NCI-H146 (cell line): ENCODE results near the gene PLA2G4B.

Source experiments
- DNase-seq: peaks from one replicate; lab custom pipeline; 2025; lab: John Stamatoyannopoulos, UW

The PLA2G4B gene

DNA sequence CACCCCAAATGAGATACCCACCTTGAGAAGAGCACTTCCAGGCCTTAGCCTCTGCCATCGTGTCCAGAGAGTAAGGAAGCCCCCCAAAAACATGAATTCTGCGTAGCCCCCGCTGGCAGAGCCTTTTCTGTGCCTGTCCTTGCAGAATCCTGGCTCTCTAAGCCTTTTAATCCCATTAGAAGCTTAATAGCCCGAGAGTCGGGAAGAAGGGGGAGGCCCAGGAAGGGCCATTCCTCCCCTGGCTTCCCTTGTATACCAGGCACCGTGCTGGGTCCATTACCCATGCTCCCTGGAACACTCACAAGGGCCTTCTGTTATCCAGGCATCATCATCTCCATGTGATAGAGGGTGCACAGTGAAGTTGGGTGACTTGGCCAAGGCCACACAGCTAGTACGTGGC, 48.1 kb downstream of the PLA2G4B start:
- no peak for DNase-seq

DNA sequence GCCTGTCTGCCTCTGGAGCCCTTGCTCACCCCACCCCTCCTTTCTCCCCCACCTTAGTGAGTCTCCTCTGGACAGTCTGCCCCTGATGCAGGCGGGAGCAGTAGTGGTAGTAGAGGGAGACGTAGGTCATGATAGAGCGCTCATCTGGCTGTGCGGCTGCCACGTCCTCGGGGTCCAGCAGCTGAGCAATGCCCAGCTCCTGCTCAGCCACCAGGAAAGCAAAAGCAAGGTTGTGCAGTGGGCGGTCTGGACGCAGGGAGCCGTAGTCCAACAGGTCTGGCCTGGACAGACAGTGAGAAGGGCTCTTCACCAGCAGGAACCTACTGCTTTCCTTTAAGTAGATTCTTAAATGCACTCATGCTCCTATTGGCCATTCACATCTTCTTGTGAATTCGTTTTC, 48.5 kb downstream of the PLA2G4B start:
- DNase-seq, result no peak

DNA sequence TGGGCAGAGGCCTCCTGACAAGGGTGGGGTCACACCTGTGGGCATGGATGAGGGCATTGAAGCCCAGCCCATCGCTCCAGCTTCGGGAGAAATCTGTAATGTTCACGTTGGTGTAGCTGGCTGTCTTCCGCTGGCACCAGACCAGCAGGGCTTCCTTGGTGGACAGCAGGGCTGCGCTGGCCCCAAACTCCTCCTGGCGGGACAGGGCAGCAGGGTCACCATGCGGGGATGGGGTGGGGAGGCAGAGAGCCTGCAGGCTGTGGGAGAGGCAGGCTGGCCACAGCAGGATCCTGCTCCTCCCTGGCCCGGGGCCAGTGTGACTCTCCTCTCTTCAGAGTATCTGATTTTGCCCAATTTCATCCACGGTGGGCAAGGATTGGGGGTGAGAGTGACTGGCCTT, 49.2 kb downstream of the PLA2G4B start:
- no peak for DNase-seq

DNA sequence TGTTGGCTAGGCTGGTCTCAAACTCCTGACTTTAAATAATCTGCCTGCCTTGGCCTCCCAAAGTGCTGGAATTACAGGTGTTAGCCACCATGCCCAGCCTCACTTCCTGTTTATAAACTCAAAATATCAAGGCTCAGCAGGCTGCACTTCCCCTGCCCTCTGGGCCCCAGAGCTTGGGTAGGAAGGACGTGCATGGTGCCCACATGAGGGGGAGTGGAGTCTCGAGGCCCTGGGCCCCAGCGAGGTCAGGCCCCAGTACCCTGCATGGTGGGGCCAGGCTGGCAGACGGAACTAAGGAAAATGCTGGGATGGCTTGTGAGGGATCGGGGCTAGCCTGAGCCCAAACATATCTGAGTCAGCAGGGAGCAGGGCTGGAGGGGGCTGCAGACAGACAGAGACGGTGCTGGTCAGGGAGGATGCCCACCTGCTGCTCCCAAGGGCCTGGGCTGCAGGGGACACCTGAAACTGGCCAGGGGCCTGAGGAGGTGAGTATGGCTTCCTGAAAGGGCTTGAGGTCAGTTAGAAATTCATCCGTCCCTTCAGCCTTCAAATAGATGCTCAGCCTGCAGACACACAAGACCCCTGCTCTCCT, 50.1 kb downstream of the PLA2G4B start:
- no peak for DNase-seq

DNA sequence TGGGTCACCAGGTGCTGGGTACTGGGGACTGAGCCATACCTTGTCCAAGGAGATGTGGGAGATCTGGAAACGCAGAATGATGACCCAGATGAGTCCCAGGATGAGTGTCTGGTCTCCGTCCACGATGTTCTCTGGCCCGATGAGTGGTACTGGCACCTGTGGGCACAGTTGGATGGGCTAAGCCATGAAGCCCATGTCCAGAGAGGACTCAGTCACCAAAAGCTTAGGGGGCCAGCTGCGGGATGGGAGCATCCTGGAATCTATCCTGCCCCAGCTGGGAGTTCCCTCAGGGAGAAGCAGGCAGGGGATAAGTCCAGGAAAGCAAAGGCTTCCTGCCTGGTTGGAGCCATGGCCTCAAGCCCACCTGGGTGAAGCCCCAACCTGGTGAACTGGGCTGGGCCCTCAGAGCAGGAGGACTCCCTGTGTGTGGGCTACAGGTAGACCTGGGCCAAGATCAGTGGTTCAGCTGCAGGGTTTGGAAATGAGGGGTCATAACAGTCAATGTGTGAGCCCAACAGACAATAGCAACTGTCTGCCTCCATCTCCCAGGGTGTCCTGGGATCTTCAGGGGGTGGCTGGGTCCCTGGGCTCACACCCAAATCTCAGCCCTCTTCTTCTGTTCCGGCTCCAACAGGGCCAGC, 51.5 kb downstream of the PLA2G4B start:
- DNase-seq, result no peak

DNA sequence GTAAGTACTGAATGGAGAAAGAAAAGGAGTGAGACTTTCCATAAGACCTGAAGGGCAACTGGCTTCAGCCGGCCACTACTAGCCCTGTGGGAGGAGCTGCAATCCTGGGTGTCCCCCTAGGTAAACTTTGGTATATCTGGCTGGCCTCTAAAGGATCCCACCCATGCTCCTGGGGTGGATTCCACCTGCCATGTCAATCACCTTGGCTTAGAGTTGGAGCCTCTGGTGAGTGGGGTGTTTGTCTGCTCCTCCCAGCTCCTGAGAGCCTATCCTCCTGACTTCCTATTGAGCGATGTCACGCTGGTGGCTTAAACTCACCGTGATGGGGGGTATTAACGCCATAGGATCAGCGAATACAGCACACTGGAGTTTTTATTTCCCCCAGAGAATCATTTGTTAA, 52.6 kb downstream of the PLA2G4B start:
- peak; percentile 53 for DNase-seq

DNA sequence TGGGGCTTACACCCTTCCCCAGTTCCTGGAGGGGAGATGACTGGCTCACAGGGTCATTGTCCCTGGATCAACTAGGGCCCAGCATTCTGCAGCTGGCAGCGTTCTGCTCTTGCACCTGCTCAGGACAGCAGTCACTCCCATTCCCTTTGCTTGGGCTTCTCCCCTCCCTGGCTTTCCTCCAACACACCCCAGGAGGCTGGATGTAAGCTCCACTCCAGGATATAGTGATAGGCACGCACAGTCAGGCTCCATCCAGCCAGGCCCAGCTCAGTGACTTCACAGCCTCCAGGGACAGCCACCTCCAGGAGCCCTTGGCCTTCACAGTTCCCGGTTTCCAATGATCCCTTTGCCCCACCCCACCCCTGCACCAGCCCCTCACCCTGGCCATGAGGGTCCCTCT, 53.3 kb downstream of the PLA2G4B start:
- DNase-seq, result peak; percentile 92

DNA sequence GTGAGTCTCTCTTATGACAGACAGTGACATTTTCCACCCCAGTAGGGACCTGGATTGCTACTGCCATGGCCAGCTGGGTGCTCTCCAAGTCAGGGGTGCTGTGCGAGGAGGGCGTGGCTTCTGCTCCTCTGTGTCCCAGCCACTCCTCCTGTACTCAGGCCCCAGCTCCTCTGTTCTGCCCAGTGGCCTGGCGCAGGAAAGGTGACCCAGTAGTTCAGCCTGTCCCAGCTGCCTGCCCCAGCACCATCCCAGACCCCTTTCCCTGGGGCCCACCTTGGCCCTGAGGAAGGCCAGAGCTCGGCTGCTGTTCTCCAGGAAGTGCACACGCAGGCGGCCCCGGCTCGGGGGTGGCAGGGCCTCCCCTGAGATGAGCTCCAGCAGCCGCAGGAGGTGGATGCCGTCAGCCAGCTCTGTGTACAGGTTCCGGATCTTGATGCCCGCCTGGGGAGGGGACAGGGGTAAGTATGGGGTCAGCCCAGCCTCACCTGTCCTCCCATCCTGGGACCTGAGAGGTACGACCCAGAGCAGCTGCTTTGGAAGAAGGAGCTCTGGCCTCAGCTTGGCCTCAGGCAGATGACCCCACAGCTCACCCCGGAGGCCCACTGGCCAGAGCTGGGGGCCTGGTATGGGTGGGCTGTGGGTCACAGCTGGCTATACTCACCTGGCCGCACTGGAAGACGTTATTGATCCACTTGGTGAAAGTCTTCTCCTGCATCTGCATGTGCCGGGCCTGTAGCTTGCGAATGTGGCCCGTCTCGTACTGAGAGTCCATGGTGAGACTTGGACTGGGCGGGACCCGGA, 54.2 kb downstream of the PLA2G4B start:
- DNase-seq, result no peak

DNA sequence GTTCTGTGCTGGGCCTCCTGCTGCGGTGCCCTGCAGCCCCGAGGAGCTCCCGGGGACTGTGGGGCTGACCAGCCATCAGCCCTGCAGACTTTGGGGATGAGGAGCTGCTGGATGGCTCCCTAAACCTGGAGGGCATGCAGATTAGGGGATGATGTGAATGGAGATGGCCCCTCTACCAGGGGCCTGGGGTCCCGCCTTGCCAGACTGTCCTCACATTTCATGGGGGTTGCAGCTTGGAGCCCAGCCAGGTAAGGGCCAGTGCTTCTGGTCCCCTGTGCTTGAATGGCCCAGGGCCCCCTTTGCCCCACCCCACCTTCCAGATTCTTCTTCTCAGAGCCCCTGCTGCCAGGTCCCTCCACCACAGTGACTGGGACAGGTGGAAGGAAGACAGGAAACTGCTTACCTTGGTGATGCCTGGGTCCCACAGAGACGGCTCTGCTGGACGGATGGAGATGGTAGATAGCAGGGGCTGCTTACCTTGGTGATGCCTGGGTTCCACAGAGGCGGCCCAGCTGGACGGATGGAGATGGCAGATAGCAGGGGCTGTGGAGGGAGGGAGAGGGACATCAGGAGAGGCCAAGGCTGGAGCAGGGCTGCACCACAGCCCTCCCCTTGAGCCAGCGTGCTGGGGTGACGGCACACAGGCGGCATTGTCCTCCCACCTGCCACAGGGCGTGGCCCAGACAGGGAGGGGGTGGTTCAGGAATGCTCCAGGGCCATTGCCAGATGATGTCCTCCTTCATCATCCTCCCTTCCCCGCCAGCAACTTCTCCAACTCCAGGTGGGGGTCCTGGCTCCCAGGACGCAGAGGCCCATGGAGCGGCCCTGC, 55.0 kb downstream of the PLA2G4B start, which contains the start of gene SPTBN5:
Gene SPTBN5, minus strand, starts transcription at position 632 of the 829 bp plus-strand sequence. Its CDS starts 556 bp downstream, at position 76.
- DNase-seq, result peak; percentile 11

DNA sequence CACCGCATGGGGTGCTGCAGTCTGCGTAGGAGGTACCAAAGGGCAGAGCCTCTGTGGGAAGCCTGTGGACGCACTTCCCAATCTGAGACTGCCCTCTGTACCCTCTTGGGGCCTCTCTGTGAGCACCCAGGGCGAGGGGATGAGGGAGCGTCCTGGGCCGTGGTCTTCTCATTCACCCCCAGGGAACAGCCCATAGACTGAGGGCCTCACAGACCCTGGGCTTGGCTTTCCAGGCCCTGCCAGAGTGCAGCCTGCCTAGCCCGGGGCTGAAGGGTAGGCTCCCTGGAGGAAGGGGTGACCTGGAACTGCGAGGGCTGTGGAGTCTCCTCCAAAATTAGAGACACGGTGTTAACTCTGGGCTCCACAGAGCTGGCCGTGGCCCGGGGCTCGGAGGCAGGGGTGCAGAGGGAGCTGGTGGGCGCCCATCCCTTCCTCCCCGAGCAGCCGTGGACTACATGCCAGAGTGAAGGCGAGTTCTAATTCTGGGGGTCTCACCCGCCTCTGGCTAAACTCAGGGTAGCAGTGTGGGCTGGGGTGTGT, 55.7 kb downstream of the PLA2G4B start:
- DNase-seq, result no peak

DNA sequence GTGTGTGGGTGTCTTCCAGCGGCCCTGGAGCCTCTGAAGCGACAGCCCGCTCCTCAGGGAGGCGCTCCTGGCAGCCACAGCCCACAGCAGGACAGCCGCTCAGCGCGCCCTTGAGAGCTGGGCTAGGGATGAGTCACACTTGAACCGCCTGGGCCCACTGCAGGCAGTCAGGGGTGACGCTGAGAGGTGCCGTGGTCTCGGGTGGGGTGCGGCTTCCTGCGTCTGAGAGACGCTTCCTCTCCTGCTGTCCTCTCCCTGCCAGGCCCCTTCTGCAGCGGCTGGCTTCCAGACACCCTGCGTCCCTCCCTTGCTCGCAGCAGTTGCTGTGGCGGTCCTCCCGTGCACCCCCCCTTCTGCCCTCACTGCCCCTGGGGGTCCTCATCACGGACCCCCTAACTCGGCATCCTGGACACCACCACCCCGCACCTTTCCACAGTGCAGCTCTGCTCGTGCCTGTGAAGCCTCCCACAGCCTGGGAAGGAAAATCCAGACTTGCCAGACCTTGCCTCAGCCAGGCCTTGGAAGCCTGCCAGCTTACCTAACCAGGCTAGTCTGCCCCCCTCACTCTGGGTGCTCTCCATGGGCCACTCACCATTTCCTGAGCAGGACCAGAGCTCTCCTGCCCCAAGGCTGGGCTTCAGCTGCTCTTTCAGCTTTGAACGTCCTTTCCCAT, 56.3 kb downstream of the PLA2G4B start:
- DNase-seq, result no peak

DNA sequence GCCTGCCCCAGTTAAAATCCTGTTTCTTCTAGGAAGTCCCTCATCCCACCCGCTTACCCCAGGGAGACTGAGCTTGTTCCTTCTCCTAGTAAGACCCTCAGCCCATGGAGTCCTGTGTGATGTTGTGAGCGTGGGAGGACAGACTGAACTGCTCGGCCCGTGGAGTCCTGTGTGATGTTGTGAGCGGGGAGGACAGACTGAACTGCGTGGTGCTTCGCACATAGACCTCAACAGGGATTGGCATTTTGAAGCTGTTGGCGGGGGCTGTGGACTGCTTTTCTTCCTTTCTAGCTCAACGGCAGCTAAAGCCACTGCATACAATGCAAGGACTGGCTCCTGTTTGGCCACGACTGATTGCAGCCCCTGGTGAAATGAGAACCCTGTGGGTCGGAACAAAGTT, 56.8 kb downstream of the PLA2G4B start:
- no peak for DNase-seq

DNA sequence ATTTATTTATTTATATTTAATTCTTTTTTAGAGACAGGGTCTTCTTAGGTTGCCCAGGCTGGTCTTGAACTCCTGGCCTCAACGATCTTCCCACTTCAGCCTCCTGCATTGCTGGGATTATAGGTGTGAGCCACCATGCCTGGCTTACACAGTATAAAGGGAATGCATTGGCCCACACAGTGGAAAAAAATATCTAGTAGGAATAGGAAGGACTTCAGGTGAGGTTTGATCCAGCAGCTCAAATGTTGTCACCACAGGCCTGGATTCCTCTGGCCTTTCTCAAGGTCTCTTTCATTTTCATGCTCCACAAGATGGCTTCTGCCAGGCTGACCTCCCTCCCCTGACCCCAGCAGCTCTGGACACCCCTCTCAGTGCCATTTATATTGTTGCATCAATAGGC, 57.3 kb downstream of the PLA2G4B start:
- DNase-seq, result no peak

DNA sequence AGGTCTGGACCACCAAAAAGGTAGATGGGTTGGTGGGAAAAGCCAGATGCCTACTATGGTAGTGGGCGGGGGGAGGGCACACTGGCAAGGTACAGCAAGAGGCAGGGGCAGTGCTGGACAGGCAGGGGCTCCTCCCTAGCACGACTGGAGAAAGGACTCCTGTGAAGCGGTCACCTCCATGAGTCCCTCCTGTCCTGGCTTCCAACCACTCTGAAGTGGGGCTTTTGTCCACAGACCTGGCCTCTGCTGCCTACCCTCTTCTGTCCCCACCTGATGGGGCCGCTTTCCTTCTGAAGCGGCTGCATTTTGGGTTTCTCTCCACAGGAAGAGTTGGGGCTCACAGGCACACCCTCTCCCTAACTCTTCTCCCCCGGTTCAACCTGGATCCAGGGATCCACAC, 57.9 kb downstream of the PLA2G4B start:
- DNase-seq, result no peak

DNA sequence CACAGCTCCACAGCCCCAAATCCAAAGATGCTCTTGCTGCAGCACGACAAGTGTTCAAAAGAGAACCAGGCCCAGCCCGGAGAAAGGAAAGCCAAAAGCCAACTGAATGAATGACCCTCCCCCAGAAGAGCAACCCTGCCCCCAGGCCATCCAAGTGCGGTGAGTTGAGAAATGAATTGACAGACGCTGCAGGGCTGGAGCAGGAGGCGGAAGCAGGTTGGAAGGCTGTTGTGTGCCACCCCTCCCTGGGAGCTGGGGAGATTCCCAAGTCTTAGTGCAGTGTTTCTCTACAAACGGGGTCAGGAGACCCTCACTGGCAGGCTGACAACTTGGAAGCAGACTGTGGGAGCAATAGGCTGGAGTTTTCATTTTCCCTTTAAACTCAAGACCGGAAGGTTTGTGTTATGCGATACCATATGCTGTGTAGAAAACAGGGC, 58.7 kb downstream of the PLA2G4B start:
- DNase-seq, result no peak
